A549 treated with CpdA at 1 μM for 4 hours (cell line): ENCODE measurements around the gene IGF1R. TPM values are rescaled to one million over a fixed set of nuclear protein-coding genes. Genes with fewer than 3 reads are reported as not detected.

ENCODE experiments used
- total RNA-seq: library from RNA; stranded (reverse); fragments of 200-300 nt; extraction: Qiagen RNA extraction; gene quantifications from 5 replicates; pipeline ENCODE4 v1.2.3, GENCODE V29; 2022; ENCODE audit warnings: low read depth

IGF1R gene
- total RNA-seq: 44.3 to 65.2 TPM (median 55.7 TPM) in 5 replicates

DNA sequence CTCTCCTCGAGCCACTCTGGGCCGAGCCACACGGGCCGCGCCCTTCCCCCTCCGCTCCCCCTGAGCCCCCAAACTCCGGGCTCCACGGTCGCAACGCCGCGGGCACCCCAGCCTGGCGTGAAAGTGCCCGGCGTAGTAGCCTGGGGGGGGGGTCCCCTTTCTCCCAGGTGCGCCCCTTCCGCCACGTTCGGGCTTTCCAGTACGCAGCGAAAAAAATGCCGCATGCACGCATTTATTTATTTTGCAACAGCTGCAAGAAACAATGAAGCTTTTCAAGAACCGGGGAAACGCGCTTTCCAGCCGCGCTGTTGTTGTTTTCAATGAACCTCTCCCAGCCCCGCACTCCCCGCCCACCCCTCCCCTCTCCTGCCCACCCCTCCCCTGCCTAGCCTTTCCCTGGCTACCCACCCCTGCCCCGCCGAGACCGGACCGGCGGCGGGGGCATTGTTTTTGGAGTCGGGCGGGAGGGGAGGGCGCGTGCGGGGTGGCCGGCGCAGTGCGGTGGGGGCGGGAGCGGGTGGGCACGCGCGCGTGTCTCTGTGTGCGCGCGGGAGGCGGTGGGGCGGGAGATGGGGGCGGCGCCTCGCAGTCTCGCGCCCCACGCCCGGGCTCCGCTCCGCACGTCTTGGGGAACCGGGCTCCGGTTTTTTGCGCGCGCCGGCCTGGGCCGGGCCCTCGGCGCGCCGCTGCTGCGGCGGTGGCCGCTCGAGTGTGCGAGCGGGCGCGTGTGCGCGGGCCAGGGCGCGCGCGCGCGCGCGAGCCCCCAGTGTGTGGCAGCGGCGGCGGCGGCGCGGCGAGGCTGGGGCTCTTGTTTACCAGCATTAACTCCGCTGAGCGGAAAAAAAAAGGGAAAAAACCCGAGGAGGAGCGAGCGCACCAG is at the start of gene IGF1R:
Gene IGF1R, plus strand, starts transcription at position 766 of the 880 bp plus-strand sequence. CDS start 1,043 bp downstream, outside the sequence.

